Karpas-422 (cell line): Measurements from ENCODE around the gene C20orf173. TPM values are rescaled to one million over a fixed set of nuclear protein-coding genes. Genes with fewer than 3 reads are reported as not detected.

Experiments used
- DNase-seq: peaks from one replicate; pipeline ENCODE4 v3.0.0-alpha.2; 2015
- H2AFZ ChIP-seq: fragments of 200-600 bp; sonication (generic); 2 replicates; pipeline ENCODE4 v1.6.1; 2014; ENCODE audit warnings: antibody characterized with exemption, low read length, mixed read lengths
- H3K27ac ChIP-seq: fragments of 200-600 bp; sonication (generic); 2 replicates; pipeline ENCODE4 v1.5.1; 2014; ENCODE audit warnings: mild to moderate bottlenecking, low read length, moderate library complexity
- H3K27me3 ChIP-seq: fragments of 200-600 bp; sonication (generic); 2 replicates; pipeline ENCODE4 v1.6.1; 2014; ENCODE audit warnings: low read length, mixed read lengths
- H3K36me3 ChIP-seq: fragments of 200-600 bp; sonication (generic); 2 replicates; pipeline ENCODE4 v1.6.1; 2014; ENCODE audit warnings: low read length, mixed read lengths; ENCODE audit not compliant: insufficient read depth
- H3K4me1 ChIP-seq: fragments of 200-600 bp; sonication (generic); 2 replicates; pipeline ENCODE4 v1.6.1; 2014; ENCODE audit warnings: mild to moderate bottlenecking, low read length, mixed read lengths
- H3K4me2 ChIP-seq: fragments of 200-600 bp; sonication (generic); 2 replicates; pipeline ENCODE4 v1.6.1; 2014; ENCODE audit warnings: low read length, low read depth, mild to moderate bottlenecking; ENCODE audit not compliant: poor library complexity, severe bottlenecking
- H3K4me3 ChIP-seq: fragments of 200-600 bp; sonication (generic); 2 replicates; pipeline ENCODE4 v1.5.1; 2014; ENCODE audit warnings: mild to moderate bottlenecking, antibody characterized with exemption, low read length, mixed read lengths
- H3K79me2 ChIP-seq: fragments of 200-600 bp; sonication (generic); 2 replicates; pipeline ENCODE4 v1.6.1; 2014; ENCODE audit warnings: mild to moderate bottlenecking, low read length, mixed read lengths
- H3K9ac ChIP-seq: fragments of 200-600 bp; sonication (generic); 2 replicates; pipeline ENCODE4 v1.6.0; 2014; ENCODE audit warnings: low read length
- H3K9me2 ChIP-seq: fragments of 200-600 bp; sonication (generic), shearing (Covaris generic); replicated peaks from 2 replicates; pipeline ENCODE4 v1.6.0; 2014; ENCODE audit warnings: mild to moderate bottlenecking, low read length, moderate library complexity; ENCODE audit not compliant: insufficient read depth
- H3K9me3 ChIP-seq: fragments of 300-700, 200-600 bp; sonication (generic); 2 replicates; pipeline ENCODE4 v1.6.1; 2014; ENCODE audit warnings: low read length, mixed read lengths
- H4K20me1 ChIP-seq: fragments of 200-600 bp; sonication (generic); 2 replicates; pipeline ENCODE4 v1.6.1; 2014; ENCODE audit warnings: mild to moderate bottlenecking, antibody characterized with exemption, low read length, low read depth; ENCODE audit not compliant: insufficient read depth
- total RNA-seq: library from RNA; depleted of rRNA; stranded (reverse); fragments of >200 nt; shearing (Covaris generic); gene quantifications from 2 replicates; pipeline ENCODE4 v1.2.3, GENCODE V29; 2014; ENCODE audit warnings: low replicate concordance

C20orf173 gene
- total RNA-seq, 1 experiment from 2014 or later, result not detected

GRCh38 chr20:35563834-35564233 is 34.4 kb upstream of the C20orf173 start:
- Histone ChIP-seq H4K20me1 (no peaks in the 10 kb centered on the region), H3K9me2 (no peaks in the 10 kb centered on the region), H3K9ac (no peak overlapping the region), H3K36me3 (no peaks in the 10 kb centered on the region), H3K4me2 (no peak overlapping the region), H2AFZ (no peak overlapping the region), H3K4me1 (peaks cover 6% of the 10 kb centered on the region), H3K4me3 (no peak overlapping the region), H3K9me3 (no peaks in the 10 kb centered on the region), H3K27ac (no peak overlapping the region), H3K27me3 (no peaks in the 10 kb centered on the region), H3K79me2 (no peaks in the 10 kb centered on the region)
- DNase-seq, result no peak

GRCh38 chr20:35562541-35563110 is 33.2 kb upstream of the C20orf173 start:
- Histone ChIP-seq H3K4me1 (peaks cover 6% of the 10 kb centered on the region), H3K9ac (no peak overlapping the region), H3K4me3 (no peak overlapping the region), H3K27me3 (no peaks in the 10 kb centered on the region), H3K4me2 (no peak overlapping the region), H3K27ac (no peak overlapping the region), H3K79me2 (no peaks in the 10 kb centered on the region), H2AFZ (no peak overlapping the region), H4K20me1 (no peaks in the 10 kb centered on the region), H3K9me3 (no peaks in the 10 kb centered on the region), H3K36me3 (no peaks in the 10 kb centered on the region), H3K9me2 (no peaks in the 10 kb centered on the region)
- no peak for DNase-seq

DNA sequence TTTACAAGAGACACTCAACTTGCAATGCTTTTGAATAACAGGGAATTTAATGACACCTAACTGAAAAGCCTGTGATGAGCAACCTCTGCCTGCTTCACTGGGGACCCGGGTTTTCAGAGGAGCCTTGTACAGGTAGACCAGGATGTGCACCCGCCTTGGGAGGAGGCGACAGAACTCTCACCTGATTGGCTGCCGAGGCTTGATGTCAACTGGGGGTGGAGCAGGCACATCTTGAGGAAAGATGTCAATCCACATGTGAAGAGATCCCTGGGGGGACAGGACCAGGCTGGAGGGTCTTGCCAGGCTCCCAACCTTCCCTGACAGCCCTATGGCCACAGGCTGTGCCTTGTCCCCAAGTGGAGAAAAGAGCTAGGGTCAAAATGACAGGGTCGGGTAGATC is 32.2 kb upstream of the C20orf173 start:
- Histone ChIP-seq H3K27me3 (no peaks in the 10 kb centered on the region), H3K79me2 (no peaks in the 10 kb centered on the region)
- DNase-seq, result peak; percentile 60

DNA sequence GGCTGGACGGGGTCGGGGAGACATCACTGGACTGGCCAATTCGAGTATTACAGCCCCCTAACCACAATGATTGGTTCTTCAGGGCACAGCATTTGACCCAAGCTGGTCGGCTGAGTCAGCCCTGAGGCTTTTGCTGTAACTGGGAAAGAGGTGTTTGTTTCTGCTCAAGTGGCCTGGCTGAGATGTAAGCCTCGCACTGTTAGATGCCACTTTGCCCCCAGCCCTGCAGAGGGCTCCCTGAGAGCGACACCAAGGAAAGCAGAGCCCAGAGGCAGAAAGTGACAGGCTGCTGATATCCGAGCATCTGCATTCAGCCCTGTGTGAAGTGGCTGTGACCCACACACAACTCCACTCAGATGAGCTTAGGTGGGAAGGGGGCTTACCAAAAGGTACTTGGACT is 31.8 kb upstream of the C20orf173 start:
- Histone ChIP-seq H3K9ac (0 out of 2 replicates have a peak overlapping the region, but pooled peaks have one; percentile 26), H3K79me2 (no peaks in the 10 kb centered on the region), H3K4me1 (peaks cover 6% of the 10 kb centered on the region), H2AFZ (no peak overlapping the region), H3K9me3 (no peaks in the 10 kb centered on the region), H3K4me2 (peak overlapping the region; percentile 9), H3K27ac (no peak overlapping the region), H3K36me3 (no peaks in the 10 kb centered on the region), H3K9me2 (no peaks in the 10 kb centered on the region), H3K27me3 (no peaks in the 10 kb centered on the region), H3K4me3 (no peak overlapping the region), H4K20me1 (no peaks in the 10 kb centered on the region)
- DNase-seq, result peak; percentile 83

More for the DNA sequence above, 32.2 kb upstream of the C20orf173 start:
- 0 out of 2 replicates have a peak overlapping the region, but pooled peaks have one; percentile 26 for H3K9ac ChIP-seq
- no peak overlapping the region for H2AFZ ChIP-seq
- H4K20me1 ChIP-seq, result no peaks in the 10 kb centered on the region
- H3K4me2 ChIP-seq, result peak overlapping the region; percentile 9
- H3K9me3 ChIP-seq, result no peaks in the 10 kb centered on the region
- H3K27ac ChIP-seq, result no peak overlapping the region
- no peaks in the 10 kb centered on the region for H3K36me3 ChIP-seq
- no peaks in the 10 kb centered on the region for H3K9me2 ChIP-seq
- no peak overlapping the region for H3K4me3 ChIP-seq
- peaks cover 6% of the 10 kb centered on the region for H3K4me1 ChIP-seq

GRCh38 chr20:35560541-35560940 is 31.1 kb upstream of the C20orf173 start:
- Histone ChIP-seq H4K20me1 (no peaks in the 10 kb centered on the region), H3K27me3 (no peaks in the 10 kb centered on the region), H3K9ac (no peak overlapping the region), H3K4me2 (no peak overlapping the region), H3K4me3 (no peak overlapping the region), H2AFZ (no peak overlapping the region), H3K27ac (no peak overlapping the region), H3K79me2 (no peaks in the 10 kb centered on the region), H3K9me3 (no peaks in the 10 kb centered on the region), H3K9me2 (no peaks in the 10 kb centered on the region), H3K4me1 (peaks cover 6% of the 10 kb centered on the region), H3K36me3 (no peaks in the 10 kb centered on the region)
- DNase-seq, result no peak

DNA sequence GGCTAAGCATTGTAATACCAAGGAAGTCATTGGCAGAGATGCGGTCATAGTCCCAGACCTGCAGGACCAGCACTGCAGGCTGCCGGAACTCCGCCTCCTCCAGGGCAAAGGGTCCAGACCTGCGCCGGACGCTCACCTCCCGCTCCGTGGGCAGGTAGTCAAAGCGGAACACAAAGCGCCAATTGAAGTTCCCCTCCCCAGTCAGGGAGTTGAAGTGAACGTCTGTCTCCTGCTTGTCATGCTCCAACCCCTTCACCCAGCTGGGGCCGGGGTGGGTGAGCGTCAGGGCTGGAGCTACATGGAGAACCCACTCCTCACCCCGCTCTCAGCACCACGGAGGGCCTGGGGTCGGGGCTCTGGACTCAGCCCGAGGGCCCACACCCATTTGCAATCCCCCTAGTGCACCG is 30.7 kb upstream of the C20orf173 start:
- no peak for DNase-seq
- Histone ChIP-seq H3K36me3 (no peaks in the 10 kb centered on the region), H3K79me2 (no peaks in the 10 kb centered on the region), H3K9me2 (no peaks in the 10 kb centered on the region), H2AFZ (no peak overlapping the region), H3K27ac (no peak overlapping the region), H4K20me1 (no peaks in the 10 kb centered on the region), H3K4me3 (no peak overlapping the region), H3K27me3 (no peaks in the 10 kb centered on the region), H3K4me1 (peaks cover 6% of the 10 kb centered on the region), H3K9ac (no peak overlapping the region), H3K9me3 (no peaks in the 10 kb centered on the region), H3K4me2 (no peak overlapping the region)

DNA sequence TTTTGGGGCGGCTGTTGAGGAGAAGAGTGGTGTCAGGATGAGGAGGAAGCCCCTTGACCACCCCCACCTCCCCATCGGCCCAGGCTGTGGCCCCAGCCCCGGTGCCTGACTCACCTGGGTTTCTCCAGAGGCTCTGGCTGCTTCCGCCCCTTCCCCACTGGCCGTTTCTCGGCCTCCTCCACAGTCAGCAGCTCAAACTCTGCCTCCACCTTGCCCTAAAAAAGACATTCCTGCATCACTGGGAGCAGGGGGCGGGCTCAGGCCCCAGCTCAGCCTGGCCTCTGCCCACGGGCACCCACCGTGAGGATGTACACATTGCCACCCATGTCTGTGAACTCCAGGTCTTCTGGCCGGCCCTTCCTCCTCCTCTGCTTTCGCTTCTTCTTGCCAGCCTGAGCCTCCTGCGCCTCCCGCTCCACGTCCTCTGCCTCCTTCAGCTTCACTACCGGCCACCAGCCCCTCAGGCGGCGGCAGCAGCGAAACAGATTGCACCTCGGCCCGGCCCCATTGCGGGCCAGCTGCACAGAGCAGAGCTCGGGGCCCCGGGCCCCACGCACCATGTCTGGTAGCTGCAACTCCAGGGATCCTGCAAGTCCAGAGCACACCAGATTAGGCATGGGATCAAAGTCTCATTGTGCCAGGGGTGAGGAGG is 29.7 kb upstream of the C20orf173 start:
- Histone ChIP-seq H3K4me3 (no peak overlapping the region), H3K9me2 (no peaks in the 10 kb centered on the region), H3K27me3 (no peaks in the 10 kb centered on the region), H3K36me3 (no peaks in the 10 kb centered on the region), H3K9me3 (no peaks in the 10 kb centered on the region), H3K4me1 (peaks cover 6% of the 10 kb centered on the region), H3K27ac (no peak overlapping the region), H4K20me1 (no peaks in the 10 kb centered on the region), H2AFZ (no peak overlapping the region), H3K9ac (no peak overlapping the region), H3K4me2 (no peak overlapping the region), H3K79me2 (no peaks in the 10 kb centered on the region)
- DNase-seq, result no peak

- no peak overlapping the region for H3K4me3 ChIP-seq
- H2AFZ ChIP-seq, result no peak overlapping the region
- no peak overlapping the region for H3K27ac ChIP-seq
- DNase-seq, result no peak
- no peak overlapping the region for H3K9ac ChIP-seq
- no peaks in the 10 kb centered on the region for H4K20me1 ChIP-seq
- no peaks in the 10 kb centered on the region for H3K27me3 ChIP-seq
- no peaks in the 10 kb centered on the region for H3K36me3 ChIP-seq
- no peak overlapping the region for H3K4me2 ChIP-seq
- no peaks in the 10 kb centered on the region for H3K9me3 ChIP-seq
- H3K4me1 ChIP-seq, result peaks cover 6% of the 10 kb centered on the region
- no peaks in the 10 kb centered on the region for H3K79me2 ChIP-seq
- H3K9me2 ChIP-seq, result no peaks in the 10 kb centered on the region
Measured at GRCh38 chr20:35558451-35558850, 29.0 kb upstream of the C20orf173 start.
